Hepatocyte (in vitro differentiated cells): ENCODE data around the gene MFSD8.

Experiments
- CTCF ChIP-seq: fragments of 200-600 bp; sonication (generic); IDR thresholded peaks from 2 replicates; pipeline ENCODE4 v1.5.1; 2016; ENCODE audit warnings: antibody characterized with exemption, mild to moderate bottlenecking; ENCODE audit not compliant: poor library complexity
- EZH2 ChIP-seq: fragments of 200-600 bp; sonication (generic); IDR thresholded peaks from 2 replicates; pipeline ENCODE4 v1.6.1; 2016; ENCODE audit warnings: antibody characterized with exemption, mild to moderate bottlenecking, borderline replicate concordance
- EZH2phosphoT487 ChIP-seq: fragments of 200-600 bp; sonication (generic); IDR thresholded peaks from one replicate; pipeline ENCODE4 v1.6.1; 2018; ENCODE audit warnings: antibody characterized with exemption, mild to moderate bottlenecking, low read depth, moderate library complexity; ENCODE audit not compliant: unreplicated experiment, severe bottlenecking

GRCh38 chr4:127965803-127966175 is 816 bp upstream of the MFSD8 start:
- no peak for TF ChIP-seq CTCF
- no peak for TF ChIP-seq EZH2phosphoT487
- TF ChIP-seq EZH2 = no peak
